ENCODE results near the gene ARHGEF16. TPM values are rescaled to one million over a fixed set of nuclear protein-coding genes. Genes with fewer than 3 reads are reported as not detected.

The ARHGEF16 gene
- total and polyA plus RNA-seq, 7 donors = 0.41 to 51.8 (median 2.2) TPM

DNA sequence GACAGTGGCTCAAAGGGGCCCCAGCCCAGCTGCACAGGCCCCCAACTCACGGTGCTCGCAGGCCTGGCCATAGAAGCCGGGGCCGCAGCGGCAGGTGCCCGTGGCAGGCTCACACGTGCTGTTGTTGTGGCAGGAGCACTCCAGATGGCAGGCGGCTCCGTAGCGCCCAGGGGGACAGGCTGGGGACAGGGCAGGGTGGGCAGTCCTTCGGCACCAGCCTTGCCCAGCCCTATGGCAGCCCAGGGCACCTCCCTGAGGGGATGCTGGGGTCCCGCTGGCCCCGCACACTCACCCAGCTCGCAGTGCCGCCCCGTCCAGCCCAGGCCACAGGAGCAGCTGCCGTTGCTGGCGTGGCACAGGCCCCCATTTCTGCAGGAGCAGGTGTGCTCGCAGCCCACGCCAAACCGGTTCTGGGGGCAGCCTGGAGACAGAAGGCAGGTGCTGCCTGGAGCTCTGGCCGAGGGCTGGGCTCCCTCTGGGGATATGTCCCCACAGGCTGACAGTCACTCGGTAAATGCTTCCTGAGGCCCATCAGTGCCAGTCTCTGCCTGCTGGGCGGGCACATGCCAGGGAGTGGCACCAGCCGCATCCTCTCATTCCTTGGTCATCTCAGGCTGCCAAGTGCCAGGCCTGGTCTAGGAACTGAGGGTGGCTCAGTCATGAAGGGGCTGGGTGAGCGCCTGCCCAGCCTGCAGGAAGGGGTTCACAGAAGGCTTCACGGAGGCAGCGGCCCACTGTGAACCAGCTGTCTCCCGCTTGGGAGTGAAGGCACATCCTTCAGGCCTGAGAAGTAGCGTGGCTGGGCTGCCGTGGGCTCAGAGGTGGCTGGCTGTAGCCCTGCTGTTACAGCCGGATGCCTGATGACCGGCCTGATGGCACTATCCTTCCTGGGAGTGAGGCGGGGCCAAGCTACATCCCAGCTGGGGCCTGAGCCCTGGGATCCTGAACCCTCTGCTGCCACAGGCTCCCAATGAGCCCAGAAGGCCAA lies 40.1 kb downstream of the ARHGEF16 start:
- Histone ChIP-seq H3K27ac (no peak overlapping the region), H3K9me3 (no peaks in the 10 kb centered on the region), H3K4me3 (no peak overlapping the region), H3K36me3 (no peaks in the 10 kb centered on the region), H3K4me1 (peaks cover 0 to 9% (median 7%) of the 10 kb centered on the region in 4 donors), H3K27me3 (peaks cover 0 to 9% (median 0%) of the 10 kb centered on the region in 3 donors)
- no peak for DNase-seq
- TF ChIP-seq EP300 (IDR thresholded peaks at IDR 0.05) = no peak
- 78 to 87% methylated on average over 34 of the region's 34 CpGs for WGBS, 2 donors
- intact Hi-C loops (cut with DNase I) = loop anchor here (5.0 kb wide), 1 partner anchor 228 kb away; no protein-coding TSS in a partner anchor

DNA sequence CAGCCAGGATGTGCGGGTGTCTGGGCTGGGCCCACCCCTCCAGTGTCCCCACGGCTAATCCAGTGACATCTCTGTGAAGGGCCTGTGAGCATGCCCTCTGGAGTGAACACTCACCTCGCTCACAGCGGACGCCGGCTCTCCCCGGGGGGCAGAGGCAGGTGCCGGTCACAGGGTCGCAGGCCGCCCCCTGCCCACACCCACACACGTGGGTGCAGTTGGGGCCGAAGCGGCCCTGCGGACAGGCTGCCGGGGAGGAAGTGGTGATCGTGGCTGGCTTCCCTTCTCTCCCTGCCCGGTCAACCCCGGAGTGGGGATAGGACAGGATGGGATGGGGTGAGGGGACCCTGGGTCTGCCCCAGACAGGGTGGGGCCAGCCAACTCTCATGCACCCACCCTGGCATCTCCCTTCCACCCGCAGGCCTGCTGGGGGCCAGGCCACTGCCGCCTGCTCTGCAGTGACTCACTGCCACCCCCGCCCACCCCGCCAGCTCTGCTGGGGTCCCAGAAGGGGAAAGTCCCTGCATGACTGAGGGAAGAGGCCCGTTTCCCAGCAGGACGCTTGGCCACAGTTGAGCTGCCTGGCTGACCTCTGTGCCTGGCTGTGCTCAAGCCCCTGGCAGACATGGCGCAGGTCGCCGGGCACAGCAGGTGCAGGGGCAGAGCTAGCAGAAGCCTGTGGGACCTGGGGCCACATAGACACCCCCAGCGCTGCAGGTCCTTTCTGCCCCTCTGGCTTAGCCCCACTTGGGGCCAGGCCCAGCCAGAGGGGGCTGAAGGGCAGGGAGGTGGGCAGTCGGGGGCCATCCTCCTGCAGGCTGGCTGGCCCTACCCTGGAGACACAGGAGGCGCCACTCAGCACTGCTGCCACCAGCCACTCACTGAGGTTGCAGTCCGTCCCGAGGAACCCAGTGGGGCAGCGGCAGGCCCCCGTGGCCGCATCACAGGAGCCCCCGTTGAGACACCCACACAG lies 41.6 kb downstream of the ARHGEF16 start:
- intact Hi-C loops (cut with DNase I) = no loop called here
- H3K27me3 ChIP-seq = peaks cover 0 to under 1% (median 0%) of the 10 kb centered on the region in 3 donors
- no peaks in the 10 kb centered on the region for H3K9me3 ChIP-seq
- TF ChIP-seq EP300 (IDR thresholded peaks at IDR 0.05) (no peak), POLR2AphosphoS5 (IDR thresholded peaks at IDR 0.05) (no peak), POLR2A (IDR thresholded peaks at IDR 0.05) (no peak)
- TF ChIP-seq, protein P1, sequence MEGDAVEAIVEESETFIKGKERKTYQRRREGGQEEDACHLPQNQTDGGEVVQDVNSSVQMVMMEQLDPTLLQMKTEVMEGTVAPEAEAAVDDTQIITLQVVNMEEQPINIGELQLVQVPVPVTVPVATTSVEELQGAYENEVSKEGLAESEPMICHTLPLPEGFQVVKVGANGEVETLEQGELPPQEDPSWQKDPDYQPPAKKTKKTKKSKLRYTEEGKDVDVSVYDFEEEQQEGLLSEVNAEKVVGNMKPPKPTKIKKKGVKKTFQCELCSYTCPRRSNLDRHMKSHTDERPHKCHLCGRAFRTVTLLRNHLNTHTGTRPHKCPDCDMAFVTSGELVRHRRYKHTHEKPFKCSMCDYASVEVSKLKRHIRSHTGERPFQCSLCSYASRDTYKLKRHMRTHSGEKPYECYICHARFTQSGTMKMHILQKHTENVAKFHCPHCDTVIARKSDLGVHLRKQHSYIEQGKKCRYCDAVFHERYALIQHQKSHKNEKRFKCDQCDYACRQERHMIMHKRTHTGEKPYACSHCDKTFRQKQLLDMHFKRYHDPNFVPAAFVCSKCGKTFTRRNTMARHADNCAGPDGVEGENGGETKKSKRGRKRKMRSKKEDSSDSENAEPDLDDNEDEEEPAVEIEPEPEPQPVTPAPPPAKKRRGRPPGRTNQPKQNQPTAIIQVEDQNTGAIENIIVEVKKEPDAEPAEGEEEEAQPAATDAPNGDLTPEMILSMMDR (IDR thresholded peaks at IDR 0.05) = no peak
- no peaks in the 10 kb centered on the region for H3K36me3 ChIP-seq
- H3K4me3 ChIP-seq = no peak overlapping the region
- WGBS, 2 donors = 85 to 86% methylated on average over 36 of the region's 36 CpGs
- DNase-seq = no peak
- no peak overlapping the region for H3K27ac ChIP-seq
- peaks cover 0 to 8% (median 6%) of the 10 kb centered on the region in 4 donors for H3K4me1 ChIP-seq

DNA sequence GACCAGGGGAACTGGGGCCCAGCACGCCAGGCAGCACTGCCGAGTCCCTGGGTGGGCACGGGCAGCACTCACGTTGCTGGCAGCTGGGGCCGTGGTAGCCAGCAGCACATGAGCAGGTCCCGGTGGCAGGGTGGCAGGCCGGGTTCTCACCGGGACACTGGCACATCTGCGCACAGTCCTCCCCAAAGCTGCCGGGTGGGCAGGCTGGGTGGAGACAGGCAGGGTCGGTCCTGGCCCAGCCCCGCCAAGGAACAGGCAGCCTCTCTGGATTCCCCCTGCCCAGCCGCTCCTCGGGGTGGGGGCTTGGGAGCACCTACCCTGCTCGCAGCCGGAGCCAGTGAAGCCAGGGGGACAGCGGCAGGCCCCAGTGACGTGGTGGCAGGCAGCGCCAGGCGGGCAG lies 42.5 kb downstream of the ARHGEF16 start:
- Histone ChIP-seq H3K27me3 (no peaks in the 10 kb centered on the region), H3K27ac (no peak overlapping the region), H3K9me3 (no peaks in the 10 kb centered on the region), H3K4me3 (no peak overlapping the region), H3K36me3 (no peaks in the 10 kb centered on the region), H3K4me1 (no peaks in the 10 kb centered on the region)
- 90 to 94% methylated on average over 20 of the region's 20 CpGs for WGBS, 2 donors
- intact Hi-C loops (cut with DNase I) = no loop called here
- DNase-seq = no peak
- TF ChIP-seq EP300 (IDR thresholded peaks at IDR 0.05) = no peak
- TF ChIP-seq, protein P1 (IDR thresholded peaks at IDR 0.05) = no peak
- no peak for TF ChIP-seq POLR2A (IDR thresholded peaks at IDR 0.05)
- no peak for TF ChIP-seq POLR2AphosphoS5 (IDR thresholded peaks at IDR 0.05)

DNA sequence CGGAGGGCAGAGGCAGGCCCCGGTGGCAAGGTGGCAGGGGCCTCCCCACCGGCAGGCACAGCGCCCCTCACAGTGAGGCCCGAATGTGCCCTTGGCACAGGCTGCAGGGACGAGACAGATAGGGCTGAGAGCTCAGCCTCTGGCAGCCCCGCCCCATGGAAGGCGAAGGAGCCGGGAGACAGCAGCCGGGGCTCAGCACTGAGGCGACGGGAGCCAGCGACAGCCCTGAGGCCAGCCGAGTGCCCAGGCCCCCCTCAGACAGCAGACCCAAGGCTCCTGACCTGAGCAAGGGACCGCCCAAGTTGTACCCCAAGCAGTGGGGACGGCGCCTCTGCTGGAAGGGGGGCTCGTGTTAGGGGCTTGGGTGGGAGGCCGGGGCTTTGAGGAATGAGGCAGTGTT lies 43.1 kb downstream of the ARHGEF16 start:
- H3K4me1 ChIP-seq = no peaks in the 10 kb centered on the region
- TF ChIP-seq, protein P1 (IDR thresholded peaks at IDR 0.05) = no peak
- TF ChIP-seq EP300 (IDR thresholded peaks at IDR 0.05) (no peak), POLR2AphosphoS5 (IDR thresholded peaks at IDR 0.05) (no peak), POLR2A (IDR thresholded peaks at IDR 0.05) (no peak)
- no peak for DNase-seq
- intact Hi-C loops (cut with DNase I) = no loop called here
- WGBS, 2 donors = 75 to 89% methylated on average over 19 of the region's 19 CpGs
- H3K27me3 ChIP-seq = no peaks in the 10 kb centered on the region
- H3K36me3 ChIP-seq = no peaks in the 10 kb centered on the region
- H3K9me3 ChIP-seq = no peaks in the 10 kb centered on the region
- no peak overlapping the region for H3K4me3 ChIP-seq
- H3K27ac ChIP-seq = no peak overlapping the region
